Measurements from ENCODE around the gene C3orf85.

DNA sequence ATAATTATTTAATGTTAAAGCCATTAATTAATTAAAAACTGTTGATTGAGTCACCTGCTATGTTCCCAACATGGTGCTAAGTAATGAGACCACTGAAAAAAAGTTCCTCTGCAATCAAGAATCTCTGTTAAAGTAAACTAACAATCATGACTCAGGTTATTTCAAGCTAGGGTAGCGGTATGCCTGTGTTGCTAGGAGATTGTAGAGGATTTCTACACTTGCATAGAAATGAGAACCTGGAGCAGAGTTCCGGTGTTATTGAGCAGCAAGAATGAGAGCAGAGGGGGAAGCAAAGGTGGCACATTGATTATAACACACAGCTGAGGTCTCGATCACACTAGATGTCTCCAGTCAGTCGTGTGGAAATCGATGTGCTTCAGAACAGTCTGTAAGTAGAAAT lies 41.4 kb downstream of the C3orf85 start:
- TF ChIP-seq, protein P1, sequence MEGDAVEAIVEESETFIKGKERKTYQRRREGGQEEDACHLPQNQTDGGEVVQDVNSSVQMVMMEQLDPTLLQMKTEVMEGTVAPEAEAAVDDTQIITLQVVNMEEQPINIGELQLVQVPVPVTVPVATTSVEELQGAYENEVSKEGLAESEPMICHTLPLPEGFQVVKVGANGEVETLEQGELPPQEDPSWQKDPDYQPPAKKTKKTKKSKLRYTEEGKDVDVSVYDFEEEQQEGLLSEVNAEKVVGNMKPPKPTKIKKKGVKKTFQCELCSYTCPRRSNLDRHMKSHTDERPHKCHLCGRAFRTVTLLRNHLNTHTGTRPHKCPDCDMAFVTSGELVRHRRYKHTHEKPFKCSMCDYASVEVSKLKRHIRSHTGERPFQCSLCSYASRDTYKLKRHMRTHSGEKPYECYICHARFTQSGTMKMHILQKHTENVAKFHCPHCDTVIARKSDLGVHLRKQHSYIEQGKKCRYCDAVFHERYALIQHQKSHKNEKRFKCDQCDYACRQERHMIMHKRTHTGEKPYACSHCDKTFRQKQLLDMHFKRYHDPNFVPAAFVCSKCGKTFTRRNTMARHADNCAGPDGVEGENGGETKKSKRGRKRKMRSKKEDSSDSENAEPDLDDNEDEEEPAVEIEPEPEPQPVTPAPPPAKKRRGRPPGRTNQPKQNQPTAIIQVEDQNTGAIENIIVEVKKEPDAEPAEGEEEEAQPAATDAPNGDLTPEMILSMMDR (tag by site-specific recombination; IDR thresholded peaks at IDR 0.05), result no peak
- TF ChIP-seq ZNF211 (tag by site-specific recombination; IDR thresholded peaks at IDR 0.05; ENCODE audit: low read depth) (no peak), ZNF121 (tag by site-specific recombination; IDR thresholded peaks at IDR 0.05) (no peak), MYNN (tag by site-specific recombination; IDR thresholded peaks at IDR 0.05; ENCODE audit: borderline replicate concordance) (no peak), ZNF391 (tag by site-specific recombination; IDR thresholded peaks at IDR 0.05; ENCODE audit: borderline replicate concordance, low read depth) (no peak), ZNF10 (tag by site-specific recombination; IDR thresholded peaks at IDR 0.05) (no peak), SETDB1 (IDR thresholded peaks at IDR 0.05; ENCODE audit: insufficient read length, low read length) (no peak), ZBTB8A (tag by site-specific recombination; IDR thresholded peaks at IDR 0.05) (no peak)
- TF ChIP-seq, protein P2, sequence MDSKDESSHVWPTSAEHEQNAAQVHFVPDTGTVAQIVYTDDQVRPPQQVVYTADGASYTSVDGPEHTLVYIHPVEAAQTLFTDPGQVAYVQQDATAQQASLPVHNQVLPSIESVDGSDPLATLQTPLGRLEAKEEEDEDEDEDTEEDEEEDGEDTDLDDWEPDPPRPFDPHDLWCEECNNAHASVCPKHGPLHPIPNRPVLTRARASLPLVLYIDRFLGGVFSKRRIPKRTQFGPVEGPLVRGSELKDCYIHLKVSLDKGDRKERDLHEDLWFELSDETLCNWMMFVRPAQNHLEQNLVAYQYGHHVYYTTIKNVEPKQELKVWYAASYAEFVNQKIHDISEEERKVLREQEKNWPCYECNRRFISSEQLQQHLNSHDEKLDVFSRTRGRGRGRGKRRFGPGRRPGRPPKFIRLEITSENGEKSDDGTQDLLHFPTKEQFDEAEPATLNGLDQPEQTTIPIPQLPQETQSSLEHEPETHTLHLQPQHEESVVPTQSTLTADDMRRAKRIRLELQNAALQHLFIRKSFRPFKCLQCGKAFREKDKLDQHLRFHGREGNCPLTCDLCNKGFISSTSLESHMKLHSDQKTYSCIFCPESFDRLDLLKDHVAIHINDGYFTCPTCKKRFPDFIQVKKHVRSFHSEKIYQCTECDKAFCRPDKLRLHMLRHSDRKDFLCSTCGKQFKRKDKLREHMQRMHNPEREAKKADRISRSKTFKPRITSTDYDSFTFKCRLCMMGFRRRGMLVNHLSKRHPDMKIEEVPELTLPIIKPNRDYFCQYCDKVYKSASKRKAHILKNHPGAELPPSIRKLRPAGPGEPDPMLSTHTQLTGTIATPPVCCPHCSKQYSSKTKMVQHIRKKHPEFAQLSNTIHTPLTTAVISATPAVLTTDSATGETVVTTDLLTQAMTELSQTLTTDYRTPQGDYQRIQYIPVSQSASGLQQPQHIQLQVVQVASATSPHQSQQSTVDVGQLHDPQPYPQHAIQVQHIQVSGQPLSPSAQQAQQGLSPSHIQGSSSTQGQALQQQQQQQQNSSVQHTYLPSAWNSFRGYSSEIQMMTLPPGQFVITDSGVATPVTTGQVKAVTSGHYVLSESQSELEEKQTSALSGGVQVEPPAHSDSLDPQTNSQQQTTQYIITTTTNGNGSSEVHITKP (tag by site-specific recombination; IDR thresholded peaks at IDR 0.05), result no peak
- TF ChIP-seq, protein P3, sequence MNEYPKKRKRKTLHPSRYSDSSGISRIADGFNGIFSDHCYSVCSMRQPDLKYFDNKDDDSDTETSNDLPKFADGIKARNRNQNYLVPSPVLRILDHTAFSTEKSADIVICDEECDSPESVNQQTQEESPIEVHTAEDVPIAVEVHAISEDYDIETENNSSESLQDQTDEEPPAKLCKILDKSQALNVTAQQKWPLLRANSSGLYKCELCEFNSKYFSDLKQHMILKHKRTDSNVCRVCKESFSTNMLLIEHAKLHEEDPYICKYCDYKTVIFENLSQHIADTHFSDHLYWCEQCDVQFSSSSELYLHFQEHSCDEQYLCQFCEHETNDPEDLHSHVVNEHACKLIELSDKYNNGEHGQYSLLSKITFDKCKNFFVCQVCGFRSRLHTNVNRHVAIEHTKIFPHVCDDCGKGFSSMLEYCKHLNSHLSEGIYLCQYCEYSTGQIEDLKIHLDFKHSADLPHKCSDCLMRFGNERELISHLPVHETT (tag by site-specific recombination; IDR thresholded peaks at IDR 0.05), result no peak
- TF ChIP-seq, protein P4, sequence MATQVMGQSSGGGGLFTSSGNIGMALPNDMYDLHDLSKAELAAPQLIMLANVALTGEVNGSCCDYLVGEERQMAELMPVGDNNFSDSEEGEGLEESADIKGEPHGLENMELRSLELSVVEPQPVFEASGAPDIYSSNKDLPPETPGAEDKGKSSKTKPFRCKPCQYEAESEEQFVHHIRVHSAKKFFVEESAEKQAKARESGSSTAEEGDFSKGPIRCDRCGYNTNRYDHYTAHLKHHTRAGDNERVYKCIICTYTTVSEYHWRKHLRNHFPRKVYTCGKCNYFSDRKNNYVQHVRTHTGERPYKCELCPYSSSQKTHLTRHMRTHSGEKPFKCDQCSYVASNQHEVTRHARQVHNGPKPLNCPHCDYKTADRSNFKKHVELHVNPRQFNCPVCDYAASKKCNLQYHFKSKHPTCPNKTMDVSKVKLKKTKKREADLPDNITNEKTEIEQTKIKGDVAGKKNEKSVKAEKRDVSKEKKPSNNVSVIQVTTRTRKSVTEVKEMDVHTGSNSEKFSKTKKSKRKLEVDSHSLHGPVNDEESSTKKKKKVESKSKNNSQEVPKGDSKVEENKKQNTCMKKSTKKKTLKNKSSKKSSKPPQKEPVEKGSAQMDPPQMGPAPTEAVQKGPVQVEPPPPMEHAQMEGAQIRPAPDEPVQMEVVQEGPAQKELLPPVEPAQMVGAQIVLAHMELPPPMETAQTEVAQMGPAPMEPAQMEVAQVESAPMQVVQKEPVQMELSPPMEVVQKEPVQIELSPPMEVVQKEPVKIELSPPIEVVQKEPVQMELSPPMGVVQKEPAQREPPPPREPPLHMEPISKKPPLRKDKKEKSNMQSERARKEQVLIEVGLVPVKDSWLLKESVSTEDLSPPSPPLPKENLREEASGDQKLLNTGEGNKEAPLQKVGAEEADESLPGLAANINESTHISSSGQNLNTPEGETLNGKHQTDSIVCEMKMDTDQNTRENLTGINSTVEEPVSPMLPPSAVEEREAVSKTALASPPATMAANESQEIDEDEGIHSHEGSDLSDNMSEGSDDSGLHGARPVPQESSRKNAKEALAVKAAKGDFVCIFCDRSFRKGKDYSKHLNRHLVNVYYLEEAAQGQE (tag by site-specific recombination; IDR thresholded peaks at IDR 0.05), result no peak
- TF ChIP-seq, protein P5, sequence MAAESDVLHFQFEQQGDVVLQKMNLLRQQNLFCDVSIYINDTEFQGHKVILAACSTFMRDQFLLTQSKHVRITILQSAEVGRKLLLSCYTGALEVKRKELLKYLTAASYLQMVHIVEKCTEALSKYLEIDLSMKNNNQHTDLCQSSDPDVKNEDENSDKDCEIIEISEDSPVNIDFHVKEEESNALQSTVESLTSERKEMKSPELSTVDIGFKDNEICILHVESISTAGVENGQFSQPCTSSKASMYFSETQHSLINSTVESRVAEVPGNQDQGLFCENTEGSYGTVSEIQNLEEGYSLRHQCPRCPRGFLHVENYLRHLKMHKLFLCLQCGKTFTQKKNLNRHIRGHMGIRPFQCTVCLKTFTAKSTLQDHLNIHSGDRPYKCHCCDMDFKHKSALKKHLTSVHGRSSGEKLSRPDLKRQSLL (tag by site-specific recombination; IDR thresholded peaks at IDR 0.05), result no peak
